DMS53 (cell line): ENCODE measurements around the gene CELF1.

ENCODE experiments used
- DNase-seq: peaks from one replicate; lab custom pipeline; 2025; lab: John Stamatoyannopoulos, UW

CELF1 gene

DNA sequence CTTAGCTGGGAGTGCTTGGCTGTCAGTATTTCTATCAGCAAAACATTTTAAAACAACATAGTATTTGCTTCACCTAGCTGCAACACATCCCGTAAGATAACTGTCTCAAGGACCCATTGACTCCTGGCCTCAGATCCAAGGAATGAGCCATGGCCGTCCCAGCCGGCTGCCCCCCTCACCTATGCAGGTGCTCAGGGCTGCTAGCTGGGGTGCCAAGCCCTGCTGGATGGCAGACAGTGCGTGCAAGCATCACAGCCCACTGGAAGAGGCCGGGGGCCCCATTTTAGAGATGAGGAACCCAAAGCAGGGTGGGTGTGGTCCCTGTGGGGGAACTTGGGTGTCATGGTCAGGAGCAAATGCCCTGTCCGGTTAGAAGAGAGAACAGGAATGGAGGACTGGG is 135.2 kb downstream of the CELF1 start:
- no peak for DNase-seq

GRCh38 chr11:47415949-47416472 is 136.9 kb downstream of the CELF1 start:
- DNase-seq: peak; percentile 88
